GM21447 (cell line): Measurements from ENCODE around the gene NEAT1.

ENCODE experiments used
- ATAC-seq: cut with Tn5 transposase; IDR thresholded peaks from one replicate; pipeline ENCODE4 v1.9.1; 2021; ENCODE audit not compliant: unreplicated experiment

The NEAT1 gene

GRCh38 chr11:65421794-65422632 is 585 bp upstream of the NEAT1 start:
- no peak for ATAC-seq

- ATAC-seq: no peak
Measured at GRCh38 chr11:65423516-65424204, 1.1 kb downstream of the NEAT1 start.

GRCh38 chr11:65424205-65425104 is 1.9 kb downstream of the NEAT1 start:
- no peak for ATAC-seq

GRCh38 chr11:65425105-65425970 is 2.7 kb downstream of the NEAT1 start:
- ATAC-seq: no peak

GRCh38 chr11:65425971-65426838 is 3.6 kb downstream of the NEAT1 start:
- no peak for ATAC-seq

GRCh38 chr11:65426839-65427690 is 4.5 kb downstream of the NEAT1 start:
- no peak for ATAC-seq

GRCh38 chr11:65427691-65428577 is 5.3 kb downstream of the NEAT1 start:
- no peak for ATAC-seq

- no peak for ATAC-seq
Measured at GRCh38 chr11:65428578-65429067, 6.0 kb downstream of the NEAT1 start.

- ATAC-seq: no peak
Measured at GRCh38 chr11:65429068-65429681, 6.6 kb downstream of the NEAT1 start.

GRCh38 chr11:65429724-65430405 is 7.3 kb downstream of the NEAT1 start:
- ATAC-seq: no peak

GRCh38 chr11:65430406-65431217 is 8.0 kb downstream of the NEAT1 start:
- ATAC-seq: no peak

GRCh38 chr11:65431451-65432099 is 9.0 kb downstream of the NEAT1 start:
- no peak for ATAC-seq

- ATAC-seq: no peak
Measured at GRCh38 chr11:65432100-65432650, 9.6 kb downstream of the NEAT1 start.

GRCh38 chr11:65432686-65433582 is 10.3 kb downstream of the NEAT1 start:
- ATAC-seq: no peak
